Measurements from ENCODE around the gene MAP1S.
"Not testable (repeated sequence)": the region's sequence is repeated elsewhere in the genome, so short reads cannot be mapped to it uniquely, and the experiment has no call there.

Gene MAP1S

GRCh38 chr19:17765069-17765618 lies 45.9 kb downstream of the MAP1S start:
- no peak for DNase-seq (ENCODE audit: low spot score)

GRCh38 chr19:17766543-17767131 lies 47.4 kb downstream of the MAP1S start:
- DNase-seq (ENCODE audit: low spot score) = peak; percentile 90

- no peak for DNase-seq (ENCODE audit: low spot score)
Measured at GRCh38 chr19:17767559-17767958, 48.3 kb downstream of the MAP1S start.

- DNase-seq (ENCODE audit: low spot score) = no peak
Measured at GRCh38 chr19:17770613-17771012, 51.3 kb downstream of the MAP1S start.

GRCh38 chr19:17772172-17772571 lies 52.9 kb downstream of the MAP1S start:
- DNase-seq (ENCODE audit: low spot score) = no peak

GRCh38 chr19:17775245-17775927 lies 56.1 kb downstream of the MAP1S start:
- peak; percentile 48 for DNase-seq (ENCODE audit: low spot score)

GRCh38 chr19:17775991-17776803 lies 56.9 kb downstream of the MAP1S start:
- no peak for DNase-seq (ENCODE audit: low spot score)

GRCh38 chr19:17777840-17778239 lies 58.6 kb downstream of the MAP1S start:
- DNase-seq (ENCODE audit: low spot score) = not testable (repeated sequence)

GRCh38 chr19:17778251-17778967 lies 59.1 kb downstream of the MAP1S start:
- peak; percentile 62 for DNase-seq (ENCODE audit: low spot score)

GRCh38 chr19:17778968-17779929 lies 60.0 kb downstream of the MAP1S start:
- DNase-seq (ENCODE audit: low spot score) = no peak

GRCh38 chr19:17780781-17781180 lies 61.5 kb downstream of the MAP1S start:
- no peak for DNase-seq (ENCODE audit: low spot score)

GRCh38 chr19:17783721-17784120 lies 64.4 kb downstream of the MAP1S start:
- DNase-seq (ENCODE audit: low spot score) = not testable (repeated sequence)
